ENCODE data around the gene XRCC5.
"Not testable (repeated sequence)": the region's sequence is repeated elsewhere in the genome, so short reads cannot be mapped to it uniquely, and the experiment has no call there.

The XRCC5 gene

GRCh38 chr2:216078776-216079175, 30.4 kb upstream of the XRCC5 start:
- no peak overlapping the region for H3K4me3 ChIP-seq (ENCODE audit: low read depth, low read length)
- TF ChIP-seq CTCF (IDR thresholded peaks at IDR 0.05; ENCODE audit: insufficient read depth, low read depth, low read length, missing control alignments) = no peak
- DNase-seq (ENCODE audit: low read depth) = no peak

GRCh38 chr2:216080048-216080447, 29.1 kb upstream of the XRCC5 start:
- H3K4me3 ChIP-seq (ENCODE audit: low read depth, low read length); DNase-seq (ENCODE audit: low read depth): not testable (repeated sequence)

- no peak for TF ChIP-seq CTCF (IDR thresholded peaks at IDR 0.05; ENCODE audit: insufficient read depth, low read depth, low read length, missing control alignments)
- peak overlapping the region; percentile 71 for H3K4me3 ChIP-seq (ENCODE audit: low read depth, low read length)
- no peak for DNase-seq (ENCODE audit: low read depth)
Observed at GRCh38 chr2:216081012-216081411, 28.1 kb upstream of the XRCC5 start.

- no peak for TF ChIP-seq CTCF (IDR thresholded peaks at IDR 0.05; ENCODE audit: insufficient read depth, low read depth, low read length, missing control alignments)
- peak; percentile 83 for DNase-seq (ENCODE audit: low read depth)
- peak within 1 kb of the TSS; percentile 71 for H3K4me3 ChIP-seq (ENCODE audit: low read depth, low read length)
Observed at GRCh38 chr2:216081487-216082116, 27.5 kb upstream of the XRCC5 start, which contains the start of the genes PECR and TMEM169. TSS of gene PECR (minus strand) at chr2:216081809. CDS start at chr2:216081741, 68 bp downstream. TSS of gene TMEM169 (plus strand) at chr2:216081919. CDS start at chr2:216095964, 14,045 bp downstream.

GRCh38 chr2:216082117-216082711, 26.9 kb upstream of the XRCC5 start:
- no peak for TF ChIP-seq CTCF (IDR thresholded peaks at IDR 0.05; ENCODE audit: insufficient read depth, low read depth, low read length, missing control alignments)
- no peak for DNase-seq (ENCODE audit: low read depth)
- H3K4me3 ChIP-seq (ENCODE audit: low read depth, low read length) = peak overlapping the region; percentile 71

GRCh38 chr2:216082805-216083204, 26.3 kb upstream of the XRCC5 start:
- H3K4me3 ChIP-seq (ENCODE audit: low read depth, low read length) = no peak overlapping the region
- no peak for TF ChIP-seq CTCF (IDR thresholded peaks at IDR 0.05; ENCODE audit: insufficient read depth, low read depth, low read length, missing control alignments)
- DNase-seq (ENCODE audit: low read depth) = no peak

GRCh38 chr2:216083464-216084281, 25.5 kb upstream of the XRCC5 start:
- no peak overlapping the region for H3K4me3 ChIP-seq (ENCODE audit: low read depth, low read length)
- no peak for DNase-seq (ENCODE audit: low read depth)
- TF ChIP-seq CTCF (IDR thresholded peaks at IDR 0.05; ENCODE audit: insufficient read depth, low read depth, low read length, missing control alignments) = no peak

All from GM12865 (cell line).